ENCODE measurements around the gene USP31. TPM values are rescaled to one million over a fixed set of nuclear protein-coding genes. Genes with fewer than 3 reads are reported as not detected.

The USP31 gene
- total and polyA plus RNA-seq, 7 donors = 7.7 to 21.5 (median 16.4) TPM

- Histone ChIP-seq H3K9me3 (no peaks in the 10 kb centered on the region), H3K36me3 (ENCODE audit: insufficient read depth in 1 of 2, low read depth in 1 of 2) (no peaks in the 10 kb centered on the region), H3K27me3 (ENCODE audit: insufficient read depth in 3 of 3, low read length in 2 of 3) (no peaks in the 10 kb centered on the region), H3K27ac (no peak overlapping the region), H3K4me3 (no peak overlapping the region), H3K4me1 (no peaks in the 10 kb centered on the region)
- peak in 2 of 4 donors; percentile 62 to 64 for ATAC-seq
- intact Hi-C loops (cut with DNase I) = no loop called here
- WGBS, 3 donors = 33 to 38% (median 37%) methylated on average over 7 of the region's 7 CpGs
- no peak for DNase-seq
- no peak for TF ChIP-seq CTCF (IDR thresholded peaks at IDR 0.05)
Measured at GRCh38 chr16:23155445-23156049, 6.3 kb upstream of the USP31 start.

- no peaks in the 10 kb centered on the region for H3K9me3 ChIP-seq
- no peak for TF ChIP-seq CTCF (IDR thresholded peaks at IDR 0.05)
- no peaks in the 10 kb centered on the region for H3K27me3 ChIP-seq (ENCODE audit: insufficient read depth in 3 of 3, low read length in 2 of 3)
- H3K4me1 ChIP-seq = peaks cover 6% of the 10 kb centered on the region
- no peak for ATAC-seq
- no peak for DNase-seq
- 66 to 78% (median 70%) methylated on average over 12 of the region's 12 CpGs for WGBS, 3 donors
- H3K4me3 ChIP-seq = no peak overlapping the region
- intact Hi-C loops (cut with DNase I) = no loop called here
- H3K27ac ChIP-seq = no peak overlapping the region
- no peaks in the 10 kb centered on the region for H3K36me3 ChIP-seq (ENCODE audit: insufficient read depth in 1 of 2, low read depth in 1 of 2)
Measured at GRCh38 chr16:23152386-23153178, 3.3 kb upstream of the USP31 start.

DNA sequence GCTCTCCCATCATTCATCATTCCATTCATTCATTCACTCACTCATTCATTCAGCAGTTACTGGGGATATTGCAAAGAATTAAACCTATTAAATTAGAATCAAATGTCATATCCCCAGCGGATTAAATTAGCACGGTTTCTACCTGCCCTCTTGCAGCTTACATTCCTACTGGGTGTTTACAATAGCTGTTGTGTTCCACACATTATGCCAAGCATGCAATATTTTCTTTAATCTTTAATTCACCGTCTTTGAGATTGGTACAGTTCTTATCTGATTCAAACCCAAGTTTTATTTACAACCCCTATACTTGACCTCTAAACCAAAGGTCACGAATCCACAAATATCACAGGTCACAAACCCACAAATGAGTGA lies 727 bp upstream of the USP31 start:
- no peak for TF ChIP-seq CTCF (IDR thresholded peaks at IDR 0.05)
- Histone ChIP-seq H3K27me3 (ENCODE audit: insufficient read depth in 3 of 3, low read length in 2 of 3) (no peaks in the 10 kb centered on the region), H3K27ac (peak overlapping the region; percentile 55), H3K4me1 (peaks cover 29% of the 10 kb centered on the region), H3K36me3 (ENCODE audit: insufficient read depth in 1 of 2, low read depth in 1 of 2) (no peaks in the 10 kb centered on the region), H3K9me3 (no peaks in the 10 kb centered on the region), H3K4me3 (peak overlapping the region; percentile 84)
- intact Hi-C loops (cut with DNase I) = loop anchor here in 1 of 2 donors (5.0 kb wide), 1 partner anchor 68 kb away; no protein-coding TSS in a partner anchor
- ATAC-seq (no peak), DNase-seq (no peak)
- 53 to 65% (median 56%) methylated on average over 4 of the region's 4 CpGs for WGBS, 3 donors

DNA sequence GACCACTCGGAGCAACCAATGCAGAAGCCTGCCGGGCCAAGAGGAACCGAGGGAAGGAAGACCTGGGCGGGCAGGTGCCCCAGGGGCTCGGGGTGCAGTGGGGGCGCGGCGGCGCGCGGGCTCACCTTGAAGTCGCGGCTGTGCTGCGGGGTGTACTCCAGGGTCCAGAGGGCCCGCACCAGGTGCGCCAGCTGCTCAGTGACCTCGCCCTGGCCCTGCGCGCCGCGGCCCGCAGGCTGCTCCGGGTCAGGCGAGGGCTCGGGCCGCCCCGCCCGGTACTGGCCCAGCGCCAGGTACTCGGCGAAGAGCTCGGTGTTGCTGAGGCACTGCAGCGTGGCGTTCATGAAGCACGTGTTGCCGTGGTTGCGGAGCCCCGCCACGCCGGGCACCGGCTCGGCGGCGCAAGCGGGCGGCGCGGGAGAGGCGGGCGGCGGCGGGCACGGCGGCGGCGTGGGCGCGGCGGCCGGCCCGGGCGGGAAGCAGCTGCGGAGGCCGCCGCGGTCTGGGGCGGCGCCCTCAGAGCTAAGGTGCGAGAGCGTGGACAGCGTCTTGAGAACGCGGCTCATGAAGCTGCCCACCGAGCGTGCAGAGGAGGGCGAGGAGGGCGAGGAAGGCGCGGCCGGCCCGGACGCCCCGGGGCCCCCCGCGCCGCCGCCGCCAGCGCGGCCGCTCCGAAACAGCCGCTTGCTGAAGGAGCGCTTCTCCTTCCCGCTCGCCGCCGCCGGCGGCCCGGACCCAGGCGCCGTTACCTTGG lies 562 bp downstream of the USP31 start:
- TF ChIP-seq CTCF (IDR thresholded peaks at IDR 0.05) = no peak
- H3K27ac ChIP-seq = peak overlapping the region; percentile 85

More for the DNA sequence above, 562 bp downstream of the USP31 start:
- peak; percentile 71 to 85 (median 78) for ATAC-seq
- 0 to 1% (median 0%) methylated on average over 44 to 103 of the region's 103 CpGs for WGBS, 3 donors
- H3K27me3 ChIP-seq (ENCODE audit: insufficient read depth in 3 of 3, low read length in 2 of 3) = no peaks in the 10 kb centered on the region
- H3K36me3 ChIP-seq (ENCODE audit: insufficient read depth in 1 of 2, low read depth in 1 of 2) = no peaks in the 10 kb centered on the region
- peaks cover 40% of the 10 kb centered on the region for H3K4me1 ChIP-seq
- intact Hi-C loops (cut with DNase I) = loop anchor here in 1 of 2 donors (5.0 kb wide), 1 partner anchor 66 kb away; no protein-coding TSS in a partner anchor
- DNase-seq = peak; percentile 84 to 93
- H3K9me3 ChIP-seq = no peaks in the 10 kb centered on the region
- H3K4me3 ChIP-seq = peak overlapping the region; percentile 84
